Neural cell (in vitro differentiated cells): ENCODE data around the gene PDILT. TPM values are rescaled to one million over a fixed set of nuclear protein-coding genes. Genes with fewer than 3 reads are reported as not detected.

Source experiments
- H2AFZ ChIP-seq: fragments of 200-600, 300-800 bp; sonication (generic), shearing (Covaris generic); 2 replicates; pipeline ENCODE4 v1.6.0; 2014; ENCODE audit warnings: low read depth, mild to moderate bottlenecking, antibody characterized with exemption, low read length, moderate library complexity
- H3F3A ChIP-seq: fragments of 200-600 bp; shearing (Covaris generic); 2 replicates; pipeline ENCODE4 v1.6.1; 2016; ENCODE audit warnings: mild to moderate bottlenecking, moderate library complexity, mixed read lengths, antibody characterized with exemption, low read length; ENCODE audit not compliant: insufficient read depth, poor library complexity, severe bottlenecking
- H3K27ac ChIP-seq: fragments of 200-600, 300-800 bp; sonication (generic), shearing (Covaris generic); 2 replicates; pipeline ENCODE4 v1.5.1; 2014; ENCODE audit warnings: mild to moderate bottlenecking, low read length, moderate library complexity
- H3K27me3 ChIP-seq: fragments of 300-800, 200-600 bp; sonication (generic), shearing (Covaris generic); 2 replicates; pipeline ENCODE4 v1.6.0; 2014; ENCODE audit warnings: mild to moderate bottlenecking, low read depth, low read length, moderate library complexity; ENCODE audit not compliant: insufficient read depth
- H3K36me3 ChIP-seq: fragments of 300-800, 200-600 bp; sonication (generic), shearing (Covaris generic); 2 replicates; pipeline ENCODE4 v1.5.1; 2014; ENCODE audit warnings: mild to moderate bottlenecking, antibody characterized with exemption, low read length, moderate library complexity; ENCODE audit not compliant: insufficient read depth
- H3K4me2 ChIP-seq: fragments of 300-800, 200-600 bp; sonication (generic), shearing (Covaris generic); 2 replicates; pipeline ENCODE4 v1.6.0; 2014; ENCODE audit warnings: mild to moderate bottlenecking, low read length
- H3K4me3 ChIP-seq: fragments of 300-800, 200-600 bp; sonication (generic), shearing (Covaris generic); 2 replicates; pipeline ENCODE4 v1.5.1; 2014; ENCODE audit warnings: mild to moderate bottlenecking, low read length, moderate library complexity
- H3K79me2 ChIP-seq: fragments of 200-600 bp; shearing (Covaris generic); replicated peaks from 2 replicates; pipeline ENCODE4 v1.6.0; 2014; ENCODE audit warnings: mild to moderate bottlenecking, low read length, moderate library complexity; ENCODE audit not compliant: insufficient read depth
- H3K9ac ChIP-seq: fragments of 300-800, 200-600 bp; sonication (generic), shearing (Covaris generic); 2 replicates; pipeline ENCODE4 v1.6.1; 2016; ENCODE audit warnings: mild to moderate bottlenecking, low read length, mixed read lengths
- H3K9me2 ChIP-seq: fragments of 200-600 bp; shearing (Covaris generic); 2 replicates; pipeline ENCODE4 v1.6.1; 2016; ENCODE audit warnings: mild to moderate bottlenecking, low read length, mixed read lengths; ENCODE audit not compliant: insufficient read depth
- H3K9me3 ChIP-seq: fragments of 200-600, 300-800 bp; sonication (generic), shearing (Covaris generic); 2 replicates; pipeline ENCODE4 v1.6.1; 2016; ENCODE audit warnings: mild to moderate bottlenecking, mixed run types, low read length, moderate library complexity, mixed read lengths
- H4K20me1 ChIP-seq: fragments of 200-600 bp; shearing (Covaris generic); 2 replicates; pipeline ENCODE4 v1.6.1; 2016; ENCODE audit warnings: mild to moderate bottlenecking, mixed run types; ENCODE audit not compliant: insufficient read depth
- CTCF ChIP-seq: fragments of 450-650 bp; IDR thresholded peaks from 2 replicates; pipeline ENCODE4 v1.5.1; 2014; ENCODE audit warnings: antibody characterized with exemption, mild to moderate bottlenecking, moderate library complexity; ENCODE audit not compliant: poor library complexity, severe bottlenecking
- EP300 ChIP-seq: fragments of 450-650 bp; conservative IDR thresholded peaks from 2 replicates; pipeline ENCODE4 v1.6.1; 2014; ENCODE audit warnings: antibody characterized with exemption, mild to moderate bottlenecking, moderate library complexity; ENCODE audit not compliant: poor library complexity, severe bottlenecking
- EZH2 ChIP-seq: fragments of 200-600, 300-800 bp; shearing (Covaris generic), sonication (generic); IDR thresholded peaks from 2 replicates; pipeline ENCODE4 v1.6.1; 2014; ENCODE audit warnings: antibody characterized with exemption, low read length, borderline replicate concordance, mild to moderate bottlenecking; ENCODE audit not compliant: insufficient read depth, poor library complexity, severe bottlenecking
- MXI1 ChIP-seq: fragments of 450-650 bp; conservative IDR thresholded peaks from 2 replicates; pipeline ENCODE4 v1.6.1; 2014; ENCODE audit warnings: antibody characterized with exemption, mild to moderate bottlenecking; ENCODE audit not compliant: poor library complexity, severe bottlenecking
- POLR2AphosphoS5 ChIP-seq: IDR thresholded peaks from 2 replicates; pipeline ENCODE4 v1.6.1; 2012
- RAD21 ChIP-seq: fragments of 450-650 bp; conservative IDR thresholded peaks from 2 replicates; pipeline ENCODE4 v1.6.1; 2014; ENCODE audit warnings: antibody characterized with exemption, mild to moderate bottlenecking, moderate library complexity
- REST ChIP-seq: IDR thresholded peaks from 2 replicates; pipeline ENCODE4 v1.6.1; 2012; ENCODE audit warnings: borderline replicate concordance
- SMC3 ChIP-seq: fragments of 450-650 bp; conservative IDR thresholded peaks from 2 replicates; pipeline ENCODE4 v1.6.1; 2014; ENCODE audit warnings: antibody characterized with exemption, mild to moderate bottlenecking, moderate library complexity; ENCODE audit not compliant: poor library complexity
- TAF1 ChIP-seq: IDR thresholded peaks from 2 replicates; pipeline ENCODE4 v1.6.1; 2012; ENCODE audit warnings: low read depth
- polyA plus RNA-seq: library from polyadenylated mRNA; depleted of rRNA; stranded (reverse); fragments of >200 nt; gene quantifications from 2 replicates; pipeline ENCODE4 v1.2.3, GENCODE V29; 2014

The PDILT gene
- polyA plus RNA-seq, 1 donor from 2014 or later, result not detected

GRCh38 chr16:20372701-20373100 is 31.8 kb downstream of the PDILT start (continued):
- TF ChIP-seq RAD21 (no peak), MXI1 (no peak)

GRCh38 chr16:20369452-20370054 is 35.0 kb downstream of the PDILT start:
- TF ChIP-seq RAD21, result no peak
- Histone ChIP-seq H3K27ac (no peak overlapping the region), H3K36me3 (no peaks in the 10 kb centered on the region), H3K4me3 (no peak overlapping the region), H3K79me2 (no peaks in the 10 kb centered on the region), H3K9me2 (no peaks in the 10 kb centered on the region), H3F3A (no peaks in the 10 kb centered on the region), H3K4me2 (no peak overlapping the region), H3K9me3 (peaks cover 5% of the 10 kb centered on the region), H3K27me3 (no peaks in the 10 kb centered on the region), H4K20me1 (no peaks in the 10 kb centered on the region), H3K9ac (no peak overlapping the region), H2AFZ (no peak overlapping the region)

GRCh38 chr16:20364051-20364450 is 40.5 kb downstream of the PDILT start:
- no peaks in the 10 kb centered on the region for H3K36me3 ChIP-seq
- no peaks in the 10 kb centered on the region for H4K20me1 ChIP-seq
- H3K9me3 ChIP-seq, result no peaks in the 10 kb centered on the region
- no peak overlapping the region for H3K27ac ChIP-seq
- H2AFZ ChIP-seq, result no peak overlapping the region
- TF ChIP-seq RAD21, result no peak
- no peak for TF ChIP-seq SMC3
- TF ChIP-seq CTCF, result no peak
- no peak for TF ChIP-seq REST
- TF ChIP-seq EP300, result no peak
- no peak for TF ChIP-seq TAF1
- TF ChIP-seq MXI1, result no peak
- TF ChIP-seq POLR2AphosphoS5, result no peak
- no peak for TF ChIP-seq EZH2
- H3K4me3 ChIP-seq, result no peak overlapping the region
- no peaks in the 10 kb centered on the region for H3K27me3 ChIP-seq
- no peaks in the 10 kb centered on the region for H3K79me2 ChIP-seq
- no peaks in the 10 kb centered on the region for H3K9me2 ChIP-seq
- no peak overlapping the region for H3K4me2 ChIP-seq
- no peaks in the 10 kb centered on the region for H3F3A ChIP-seq
- no peak overlapping the region for H3K9ac ChIP-seq
